ENCODE data around the gene PODXL2. TPM values are rescaled to one million over a fixed set of nuclear protein-coding genes. Genes with fewer than 3 reads are reported as not detected.

PODXL2 gene
- total RNA-seq, 3 donors from 2014 or later, result 5.4 to 18.5 (median 16.2) TPM

DNA sequence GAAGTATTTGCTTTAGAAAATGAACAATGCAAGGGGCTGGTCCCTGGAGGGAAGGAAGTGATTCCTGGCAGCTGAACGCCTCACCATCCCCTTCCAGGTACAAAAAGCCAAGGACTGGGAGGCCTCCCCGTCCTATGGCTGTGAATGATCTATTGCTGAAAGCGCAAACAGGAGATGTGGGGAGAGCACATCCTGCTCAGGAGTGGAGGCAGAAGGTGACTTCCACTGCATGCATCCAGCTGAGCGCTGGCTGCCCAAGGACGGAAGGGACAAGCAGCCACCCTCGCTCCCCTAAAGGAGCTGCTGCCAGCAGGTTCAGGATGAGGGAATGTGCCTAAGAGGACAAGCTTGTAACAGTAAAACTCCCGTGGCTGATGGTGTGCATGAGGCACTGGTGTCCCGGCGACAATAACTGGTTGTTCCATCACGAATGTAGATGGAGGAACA lies 85.2 kb downstream of the PODXL2 start:
- H3K4me3 ChIP-seq, result no peak overlapping the region
- DNase-seq (no peak), ATAC-seq (no peak)
- TF ChIP-seq, protein P1, sequence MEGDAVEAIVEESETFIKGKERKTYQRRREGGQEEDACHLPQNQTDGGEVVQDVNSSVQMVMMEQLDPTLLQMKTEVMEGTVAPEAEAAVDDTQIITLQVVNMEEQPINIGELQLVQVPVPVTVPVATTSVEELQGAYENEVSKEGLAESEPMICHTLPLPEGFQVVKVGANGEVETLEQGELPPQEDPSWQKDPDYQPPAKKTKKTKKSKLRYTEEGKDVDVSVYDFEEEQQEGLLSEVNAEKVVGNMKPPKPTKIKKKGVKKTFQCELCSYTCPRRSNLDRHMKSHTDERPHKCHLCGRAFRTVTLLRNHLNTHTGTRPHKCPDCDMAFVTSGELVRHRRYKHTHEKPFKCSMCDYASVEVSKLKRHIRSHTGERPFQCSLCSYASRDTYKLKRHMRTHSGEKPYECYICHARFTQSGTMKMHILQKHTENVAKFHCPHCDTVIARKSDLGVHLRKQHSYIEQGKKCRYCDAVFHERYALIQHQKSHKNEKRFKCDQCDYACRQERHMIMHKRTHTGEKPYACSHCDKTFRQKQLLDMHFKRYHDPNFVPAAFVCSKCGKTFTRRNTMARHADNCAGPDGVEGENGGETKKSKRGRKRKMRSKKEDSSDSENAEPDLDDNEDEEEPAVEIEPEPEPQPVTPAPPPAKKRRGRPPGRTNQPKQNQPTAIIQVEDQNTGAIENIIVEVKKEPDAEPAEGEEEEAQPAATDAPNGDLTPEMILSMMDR (IDR thresholded peaks at IDR 0.05), result no peak
- intact Hi-C loops (cut with DNase I, micrococcal nuclease), result no loop called here
- no peaks in the 10 kb centered on the region for H3K36me3 ChIP-seq (ENCODE audit: low read depth)
- no peaks in the 10 kb centered on the region for H3K4me1 ChIP-seq (ENCODE audit: low read depth)
- H3K9me3 ChIP-seq, result no peaks in the 10 kb centered on the region

DNA sequence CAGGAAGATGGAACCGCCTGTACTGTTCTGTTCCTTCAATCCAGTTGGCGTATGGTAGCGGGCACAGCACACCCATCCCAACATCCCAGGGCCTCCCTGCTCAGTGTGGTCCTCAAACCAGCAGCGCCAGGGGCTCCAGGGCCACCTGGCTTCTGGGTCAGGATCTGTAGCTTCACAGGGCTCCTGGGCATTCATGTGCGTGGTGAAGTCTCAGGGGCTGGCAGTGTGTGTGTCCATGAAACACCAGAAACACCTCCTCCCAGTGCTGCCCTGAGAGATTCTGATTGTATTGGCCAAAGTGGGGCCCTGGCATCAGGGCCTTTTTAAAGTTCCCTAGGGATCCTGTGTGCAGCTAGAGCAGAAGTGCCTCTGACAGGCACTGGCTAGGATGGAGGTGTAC lies 85.9 kb downstream of the PODXL2 start:
- intact Hi-C loops (cut with DNase I, micrococcal nuclease), result no loop called here
- ATAC-seq, result no peak
- TF ChIP-seq, protein P1 (IDR thresholded peaks at IDR 0.05), result no peak
- no peak for DNase-seq
- H3K9me3 ChIP-seq, result no peaks in the 10 kb centered on the region
- no peaks in the 10 kb centered on the region for H3K4me1 ChIP-seq (ENCODE audit: low read depth)
- H3K4me3 ChIP-seq, result no peak overlapping the region
- no peaks in the 10 kb centered on the region for H3K36me3 ChIP-seq (ENCODE audit: low read depth)

DNA sequence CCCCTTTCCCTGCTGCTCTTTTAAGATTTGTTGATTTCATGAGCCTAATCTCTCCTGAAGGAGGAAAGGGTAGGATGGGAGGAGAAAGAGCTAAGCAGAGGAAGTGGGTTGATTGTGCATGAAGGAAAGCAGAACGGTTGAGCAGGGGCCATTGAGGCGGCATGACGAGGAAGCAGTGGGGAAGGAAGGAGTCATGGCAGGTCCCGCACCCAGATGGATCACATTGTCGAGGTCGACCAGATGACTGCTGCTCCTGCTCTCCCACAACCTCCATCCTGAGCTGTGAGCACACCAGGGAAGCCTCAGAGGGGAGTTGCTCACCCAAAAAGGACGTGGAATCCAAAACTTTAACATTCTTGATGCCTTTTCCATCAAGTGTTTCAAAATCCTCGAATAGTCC lies 86.5 kb downstream of the PODXL2 start:
- no peak for DNase-seq
- Histone ChIP-seq H3K4me1 (ENCODE audit: low read depth) (no peaks in the 10 kb centered on the region), H3K9me3 (no peaks in the 10 kb centered on the region), H3K36me3 (ENCODE audit: low read depth) (no peaks in the 10 kb centered on the region), H3K4me3 (no peak overlapping the region)
- no peak for ATAC-seq
- TF ChIP-seq, protein P1 (IDR thresholded peaks at IDR 0.05), result no peak
- intact Hi-C loops (cut with DNase I, micrococcal nuclease), result no loop called here

DNA sequence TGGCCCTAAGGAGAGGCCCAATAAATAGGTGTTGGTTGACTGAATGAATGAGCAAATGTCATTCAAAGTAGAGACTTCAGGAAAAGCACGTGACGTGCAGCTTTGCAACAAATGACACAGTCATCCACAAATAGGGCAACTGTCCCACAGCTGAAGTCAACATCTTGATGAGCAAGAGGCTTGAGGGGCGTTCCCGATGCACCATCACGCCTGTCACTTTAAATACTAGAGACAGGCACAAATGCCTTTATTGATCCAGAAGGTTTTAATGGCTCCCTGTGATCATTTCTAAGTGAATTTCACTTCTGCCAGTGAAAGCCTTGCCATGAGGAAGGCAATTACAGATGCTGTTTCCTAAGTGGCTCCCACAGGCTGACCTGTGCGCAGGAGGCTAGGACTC lies 87.4 kb downstream of the PODXL2 start:
- ATAC-seq, result no peak
- Histone ChIP-seq H3K4me1 (ENCODE audit: low read depth) (no peaks in the 10 kb centered on the region), H3K9me3 (no peaks in the 10 kb centered on the region), H3K36me3 (ENCODE audit: low read depth) (no peaks in the 10 kb centered on the region), H3K4me3 (no peak overlapping the region)
- no peak for DNase-seq
- TF ChIP-seq, protein P1 (IDR thresholded peaks at IDR 0.05), result no peak
- intact Hi-C loops (cut with DNase I, micrococcal nuclease), result no loop called here

DNA sequence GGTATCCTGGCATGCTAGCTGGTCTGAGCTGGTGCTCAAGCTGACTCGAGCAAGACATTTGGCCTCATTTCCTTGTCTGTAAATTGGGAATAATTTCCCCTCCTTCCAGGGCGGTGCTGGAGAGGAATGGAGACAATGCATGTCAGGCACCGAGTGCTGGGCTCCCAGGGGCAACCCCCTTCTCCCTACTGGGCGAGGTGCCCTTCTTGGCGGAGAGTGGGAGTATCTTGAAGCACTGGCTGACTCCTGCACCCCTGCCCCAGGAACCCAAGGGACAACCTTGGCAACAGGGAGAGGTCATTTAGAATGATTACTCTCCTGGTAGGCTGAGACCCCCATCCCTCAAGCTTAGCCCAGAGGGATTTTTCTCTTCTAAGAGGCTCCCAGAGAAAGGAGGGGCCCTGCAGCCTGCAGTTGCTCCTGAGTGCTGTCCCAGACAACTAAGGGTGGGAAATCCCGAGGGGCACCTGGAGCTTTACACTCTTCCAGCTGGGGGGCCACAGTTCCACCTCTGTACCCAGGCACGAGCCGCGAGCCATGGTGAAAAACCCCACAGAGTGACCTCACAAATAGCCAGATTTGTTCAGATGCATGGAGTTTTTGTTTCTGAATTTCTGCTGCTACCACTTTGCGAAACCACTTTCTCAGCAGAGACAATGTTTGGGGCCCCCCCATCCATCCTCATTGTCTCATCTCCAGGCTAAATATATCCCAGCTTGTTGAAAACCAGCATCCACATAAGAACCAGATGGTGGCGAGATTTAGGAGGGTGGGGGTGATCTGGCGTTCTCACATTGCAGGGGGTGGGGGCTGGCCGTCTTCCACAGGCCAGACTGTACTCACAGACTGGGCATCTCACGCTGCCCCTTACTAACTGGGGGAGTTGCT lies 88.6 kb downstream of the PODXL2 start:
- Histone ChIP-seq H3K36me3 (ENCODE audit: low read depth) (no peaks in the 10 kb centered on the region), H3K4me1 (ENCODE audit: low read depth) (no peaks in the 10 kb centered on the region), H3K9me3 (no peaks in the 10 kb centered on the region), H3K4me3 (no peak overlapping the region)
- no peak for ATAC-seq
- TF ChIP-seq, protein P1 (IDR thresholded peaks at IDR 0.05), result no peak
- intact Hi-C loops (cut with DNase I, micrococcal nuclease), result no loop called here
- no peak for DNase-seq

Measured in mucosa of descending colon (tissue), 3 donors.